ENCODE measurements around the gene PPIB.
"Not testable (repeated sequence)": the region's sequence is repeated elsewhere in the genome, so short reads cannot be mapped to it uniquely, and the experiment has no call there.

The PPIB gene

GRCh38 chr15:64137226-64137833 is 25.5 kb downstream of the PPIB start:
- DNase-seq, result no peak

GRCh38 chr15:64136347-64136746 is 26.5 kb downstream of the PPIB start:
- DNase-seq, result no peak

- DNase-seq, result no peak
Observed at GRCh38 chr15:64134345-64134829, 28.4 kb downstream of the PPIB start.

GRCh38 chr15:64133623-64134344 is 29.0 kb downstream of the PPIB start:
- no peak for DNase-seq

- no peak for DNase-seq
Observed at GRCh38 chr15:64132217-64132616, 30.6 kb downstream of the PPIB start.

- no peak for DNase-seq
Observed at GRCh38 chr15:64131547-64131946, 31.3 kb downstream of the PPIB start.

GRCh38 chr15:64130159-64130558 is 32.7 kb downstream of the PPIB start:
- no peak for DNase-seq

GRCh38 chr15:64127521-64128270 is 35.1 kb downstream of the PPIB start:
- no peak for DNase-seq

- no peak for DNase-seq
Observed at GRCh38 chr15:64125978-64126377, 36.8 kb downstream of the PPIB start.

- DNase-seq, result no peak
Observed at GRCh38 chr15:64122936-64123351, 39.9 kb downstream of the PPIB start.

GRCh38 chr15:64122444-64122843 is 40.4 kb downstream of the PPIB start:
- no peak for DNase-seq

- DNase-seq, result no peak
Observed at GRCh38 chr15:64121614-64122013, 41.2 kb downstream of the PPIB start.

GRCh38 chr15:64120322-64120721 is 42.5 kb downstream of the PPIB start:
- DNase-seq, result not testable (repeated sequence)

- no peak for DNase-seq
Observed at GRCh38 chr15:64117759-64118487, 44.9 kb downstream of the PPIB start.

GRCh38 chr15:64112904-64113303 is 49.9 kb downstream of the PPIB start:
- DNase-seq, result no peak

- no peak for DNase-seq
Observed at GRCh38 chr15:64112073-64112772, 50.6 kb downstream of the PPIB start.

GRCh38 chr15:64111679-64112050 is 51.2 kb downstream of the PPIB start:
- no peak for DNase-seq

GRCh38 chr15:64110950-64111678 is 51.7 kb downstream of the PPIB start:
- no peak for DNase-seq

GRCh38 chr15:64110108-64110701 is 52.6 kb downstream of the PPIB start:
- not testable (repeated sequence) for DNase-seq

GRCh38 chr15:64107337-64107736 is 55.5 kb downstream of the PPIB start:
- no peak for DNase-seq

All from stimulated activated CD4-positive, alpha-beta T cell treated with anti-CD3 and anti-CD28 coated beads, Interleukin-4, amount 100 ng/mL, for 1 hour (primary cell).